SU-DHL-6 (cell line): ENCODE results near the gene C3orf80.

Source experiments
- H2AFZ ChIP-seq: fragments of 200-600 bp; sonication (generic); 2 replicates; pipeline ENCODE4 v1.6.1; 2014; ENCODE audit warnings: low read depth, mild to moderate bottlenecking, moderate library complexity, mixed read lengths, antibody characterized with exemption, low read length; ENCODE audit not compliant: severe bottlenecking
- H3F3A ChIP-seq: fragments of 200-600 bp; shearing (Covaris generic); 2 replicates; pipeline ENCODE4 v1.6.0; 2016; ENCODE audit warnings: antibody characterized with exemption, mild to moderate bottlenecking; ENCODE audit not compliant: insufficient read depth
- H3K27ac ChIP-seq: fragments of 200-600 bp; sonication (generic); 2 replicates; pipeline ENCODE4 v1.5.1; 2016; ENCODE audit warnings: low read depth, mild to moderate bottlenecking, low read length, moderate library complexity, mixed read lengths
- H3K27me3 ChIP-seq: fragments of 200-600 bp; sonication (generic), shearing (Covaris generic); 2 replicates; pipeline ENCODE4 v1.6.0; 2014; ENCODE audit warnings: mild to moderate bottlenecking, low read length
- H3K36me3 ChIP-seq: fragments of 200-600 bp; sonication (generic); 2 replicates; pipeline ENCODE4 v1.6.1; 2014; ENCODE audit warnings: mild to moderate bottlenecking, low read length, mixed read lengths
- H3K4me2 ChIP-seq: fragments of 300-600, 200-600 bp; shearing (Covaris generic), sonication (generic); 2 replicates; pipeline ENCODE4 v1.6.0; 2014; ENCODE audit warnings: low read length, low read depth, mild to moderate bottlenecking; ENCODE audit not compliant: poor library complexity, severe bottlenecking
- H3K4me3 ChIP-seq: fragments of 200-600 bp; sonication (generic); 2 replicates; pipeline ENCODE4 v1.5.1; 2014; ENCODE audit warnings: antibody characterized with exemption, low read length, mild to moderate bottlenecking, mixed read lengths; ENCODE audit not compliant: insufficient read depth, poor library complexity, severe bottlenecking
- H3K79me2 ChIP-seq: fragments of 200-600 bp; sonication (generic); 2 replicates; pipeline ENCODE4 v1.6.1; 2014; ENCODE audit warnings: mild to moderate bottlenecking, low read length, moderate library complexity; ENCODE audit not compliant: insufficient read depth
- H3K9ac ChIP-seq: fragments of 200-600 bp; sonication (generic); 2 replicates; pipeline ENCODE4 v1.7.0; 2014; ENCODE audit warnings: mild to moderate bottlenecking, low read length
- H3K9me2 ChIP-seq: fragments of 200-600 bp; sonication (generic); replicated peaks from 2 replicates; pipeline ENCODE4 v1.6.1; 2014; ENCODE audit warnings: low read length; ENCODE audit not compliant: insufficient read depth
- H3K9me3 ChIP-seq: fragments of 200-600 bp; sonication (generic); 2 replicates; pipeline ENCODE4 v1.6.1; 2014; ENCODE audit warnings: low read length, mixed read lengths; ENCODE audit not compliant: insufficient read depth
- H4K20me1 ChIP-seq: fragments of 200-600 bp; sonication (generic); 2 replicates; pipeline ENCODE4 v1.6.1; 2014; ENCODE audit warnings: low read depth, mild to moderate bottlenecking, antibody characterized with exemption, low read length, moderate library complexity, mixed read lengths
- CTCF ChIP-seq: fragments of 200-600 bp; sonication (generic); IDR thresholded peaks from one replicate; pipeline ENCODE4 v1.5.1; 2017; ENCODE audit warnings: antibody characterized with exemption, mild to moderate bottlenecking, low read length, moderate library complexity; ENCODE audit not compliant: insufficient read depth, poor library complexity, severe bottlenecking
- EZH2phosphoT487 ChIP-seq: fragments of 200-600 bp; sonication (generic), shearing (Covaris generic); conservative IDR thresholded peaks from 2 replicates; pipeline ENCODE4 v1.6.1; 2018; ENCODE audit warnings: mild to moderate bottlenecking, antibody characterized with exemption, low read length, moderate library complexity, mixed read lengths

C3orf80 gene

GRCh38 chr3:160179906-160180305 is 45.3 kb upstream of the C3orf80 start:
- H3K9me3 ChIP-seq = no peaks in the 10 kb centered on the region
- no peak overlapping the region for H3K9ac ChIP-seq
- TF ChIP-seq EZH2phosphoT487 (no peak), CTCF (no peak)
- H4K20me1 ChIP-seq = no peaks in the 10 kb centered on the region
- no peak overlapping the region for H3K27ac ChIP-seq
- H3K4me3 ChIP-seq = no peak overlapping the region
- no peak overlapping the region for H3K4me2 ChIP-seq
- H3K27me3 ChIP-seq = no peaks in the 10 kb centered on the region
- no peaks in the 10 kb centered on the region for H3K9me2 ChIP-seq
- no peak overlapping the region for H2AFZ ChIP-seq
- no peaks in the 10 kb centered on the region for H3K79me2 ChIP-seq
- no peaks in the 10 kb centered on the region for H3F3A ChIP-seq
- no peaks in the 10 kb centered on the region for H3K36me3 ChIP-seq

- no peak overlapping the region for H3K4me2 ChIP-seq
Observed at GRCh38 chr3:160180581-160181216, 44.5 kb upstream of the C3orf80 start.

GRCh38 chr3:160183345-160184076 is 41.7 kb upstream of the C3orf80 start:
- H3K4me3 ChIP-seq = no peak overlapping the region
- no peaks in the 10 kb centered on the region for H4K20me1 ChIP-seq
- no peaks in the 10 kb centered on the region for H3F3A ChIP-seq
- H3K79me2 ChIP-seq = no peaks in the 10 kb centered on the region
- H3K9me3 ChIP-seq = no peaks in the 10 kb centered on the region
- H3K9me2 ChIP-seq = no peaks in the 10 kb centered on the region
- H3K36me3 ChIP-seq = no peaks in the 10 kb centered on the region
- no peaks in the 10 kb centered on the region for H3K27me3 ChIP-seq
- TF ChIP-seq CTCF (no peak), EZH2phosphoT487 (no peak)
- H2AFZ ChIP-seq = peak overlapping the region; percentile 39
- H3K4me2 ChIP-seq = peak overlapping the region; percentile 30
- H3K9ac ChIP-seq = no peak overlapping the region
- no peak overlapping the region for H3K27ac ChIP-seq

More at GRCh38 chr3:160180581-160181216, 44.5 kb upstream of the C3orf80 start:
- no peaks in the 10 kb centered on the region for H4K20me1 ChIP-seq
- no peak overlapping the region for H2AFZ ChIP-seq
- no peaks in the 10 kb centered on the region for H3K9me3 ChIP-seq
- no peaks in the 10 kb centered on the region for H3K27me3 ChIP-seq
- no peaks in the 10 kb centered on the region for H3F3A ChIP-seq
- H3K9ac ChIP-seq = no peak overlapping the region
- no peaks in the 10 kb centered on the region for H3K79me2 ChIP-seq
- H3K27ac ChIP-seq = no peak overlapping the region
- no peaks in the 10 kb centered on the region for H3K9me2 ChIP-seq
- no peaks in the 10 kb centered on the region for H3K36me3 ChIP-seq
- TF ChIP-seq CTCF (no peak), EZH2phosphoT487 (no peak)
- no peak overlapping the region for H3K4me3 ChIP-seq
